Adrenal gland (tissue), 5 donors: ENCODE results near the gene PSME4.

Experiments
- CTCF ChIP-seq, 6 experiments: fragments of 450-650 bp in 4 of 6; fragments of 200-600 bp in 2 of 6; sonication (generic) in 1 of 6; IDR thresholded peaks; 1 replicate in 5 of 6; 2 replicates in 1 of 6; pipeline versions ENCODE4 v1.5.1 to v1.8.0; 2016 to 2021; ENCODE audit warnings: antibody characterized with exemption in 6 of 6, mild to moderate bottlenecking in 2 of 6, moderate library complexity in 1 of 6
- POLR2A ChIP-seq, 2 donors: fragments of 450-650 bp; IDR thresholded peaks; one replicate each; pipeline ENCODE4 v1.6.1; 2017; ENCODE audit warnings: antibody characterized with exemption in 2 of 2, mild to moderate bottlenecking in 2 of 2, moderate library complexity in 1 of 2
- donor health status: DM: no; HTN: no; CAD: no.

- TF ChIP-seq CTCF (IDR thresholded peaks at IDR 0.05) (no peak), POLR2A (IDR thresholded peaks at IDR 0.05) (no peak)
Measured at GRCh38 chr2:53867169-53867568, 103.6 kb downstream of the PSME4 start.
